GM19025 (cell line): Measurements from ENCODE around the gene BAG1.

ENCODE experiments used
- ATAC-seq: cut with Tn5 transposase; IDR thresholded peaks from one replicate; pipeline ENCODE4 v1.9.1; 2021; ENCODE audit warnings: mild to moderate bottlenecking, low read depth, moderate library complexity; ENCODE audit not compliant: unreplicated experiment

Gene BAG1

DNA sequence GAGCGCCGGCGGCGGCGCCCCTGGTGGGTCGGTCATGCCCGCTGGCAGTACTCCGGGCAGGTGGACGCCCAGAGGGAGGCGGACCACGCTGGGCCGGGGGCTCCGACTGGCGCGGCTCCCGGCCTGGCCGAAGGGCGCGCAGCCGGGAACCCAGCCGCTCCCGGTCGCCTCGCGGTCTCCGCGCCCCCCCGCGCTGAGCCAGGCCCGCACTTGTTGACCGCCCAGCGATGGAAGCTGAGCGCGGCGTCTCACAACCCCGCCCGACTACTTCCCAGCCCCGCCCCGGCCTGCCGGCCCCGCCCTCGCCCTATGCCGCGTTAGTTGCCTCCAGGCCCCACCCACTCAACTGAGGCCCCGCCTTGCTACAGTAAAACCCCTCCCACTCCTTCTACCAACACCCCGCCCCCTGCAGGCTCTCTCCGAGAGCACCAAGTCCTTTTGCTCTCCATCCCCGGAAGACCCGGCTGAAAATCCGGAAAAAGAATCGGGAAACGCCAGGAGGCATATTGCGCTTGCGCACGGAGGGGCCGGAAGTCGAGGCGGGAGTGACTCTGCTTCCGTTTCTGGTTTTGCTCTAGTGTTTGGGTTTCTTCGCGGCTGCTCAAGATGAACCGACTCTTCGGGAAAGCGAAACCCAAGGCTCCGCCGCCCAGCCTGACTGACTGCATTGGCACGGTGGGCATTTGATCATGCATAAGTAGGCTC is at the start of gene BAG1, which contains the start of gene CHMP5:
Gene BAG1 (minus strand): TSS at position 236 of the 705 bp plus-strand sequence.
Gene CHMP5 (plus strand): TSS at position 577 of the 705 bp plus-strand sequence. CDS start 30 bp downstream, at position 607.
- ATAC-seq: peak; percentile 85

DNA sequence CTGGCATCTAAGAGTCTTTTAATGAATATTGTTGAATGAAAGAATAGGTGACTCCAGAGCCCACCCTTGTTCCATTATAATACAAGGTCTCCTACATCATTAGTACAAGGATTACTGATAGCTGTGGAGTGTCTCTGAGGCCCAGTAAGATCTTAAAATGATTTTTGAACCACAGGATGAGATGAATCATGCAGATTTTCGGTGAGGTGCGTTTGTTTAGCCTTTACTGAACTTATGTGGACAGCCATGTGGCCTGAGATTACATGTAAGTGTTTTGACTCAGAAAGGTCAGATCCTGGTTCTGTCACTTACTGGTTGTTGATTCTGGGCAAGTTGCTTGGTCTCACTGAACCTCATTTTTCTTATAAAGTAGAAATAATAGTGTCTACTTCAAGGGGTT is 47.4 kb upstream of the BAG1 start:
- ATAC-seq: no peak

DNA sequence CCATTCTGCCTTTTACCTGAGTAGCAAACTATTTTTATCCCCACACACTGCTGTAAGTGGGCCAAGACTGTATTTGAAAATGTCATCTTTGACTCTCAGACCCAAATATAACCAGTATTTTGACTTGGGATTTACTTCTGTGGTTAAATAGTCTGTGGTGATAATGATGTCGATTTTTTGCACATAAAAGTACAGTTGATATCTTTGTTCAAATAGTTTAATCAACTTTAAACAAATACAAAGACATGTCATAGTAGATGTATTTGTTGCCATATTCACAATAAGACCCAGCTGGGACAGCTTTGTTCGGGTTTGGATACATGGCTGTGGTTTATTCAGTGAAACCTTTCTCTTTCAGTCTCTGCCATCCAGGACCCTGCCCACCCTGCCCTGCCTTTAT is 46.2 kb upstream of the BAG1 start:
- ATAC-seq: no peak

DNA sequence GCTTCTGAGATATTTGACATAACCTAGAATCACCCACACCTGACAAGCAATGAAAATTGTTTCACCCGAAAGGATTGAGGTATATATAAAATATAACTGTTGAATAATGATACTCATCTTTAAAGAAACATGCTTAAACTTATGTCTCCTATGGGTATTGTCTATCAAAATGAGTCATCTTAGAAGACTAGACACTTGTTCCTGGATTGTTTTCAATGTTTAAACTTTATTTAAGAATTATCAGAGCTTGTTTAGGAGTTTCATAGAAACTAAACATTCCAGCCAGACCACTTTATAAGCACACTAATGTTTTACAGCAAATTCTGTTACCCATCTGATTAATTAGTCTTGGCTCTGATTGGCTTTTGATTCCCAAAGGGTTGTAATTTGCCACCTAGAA is 45.4 kb upstream of the BAG1 start:
- no peak for ATAC-seq

DNA sequence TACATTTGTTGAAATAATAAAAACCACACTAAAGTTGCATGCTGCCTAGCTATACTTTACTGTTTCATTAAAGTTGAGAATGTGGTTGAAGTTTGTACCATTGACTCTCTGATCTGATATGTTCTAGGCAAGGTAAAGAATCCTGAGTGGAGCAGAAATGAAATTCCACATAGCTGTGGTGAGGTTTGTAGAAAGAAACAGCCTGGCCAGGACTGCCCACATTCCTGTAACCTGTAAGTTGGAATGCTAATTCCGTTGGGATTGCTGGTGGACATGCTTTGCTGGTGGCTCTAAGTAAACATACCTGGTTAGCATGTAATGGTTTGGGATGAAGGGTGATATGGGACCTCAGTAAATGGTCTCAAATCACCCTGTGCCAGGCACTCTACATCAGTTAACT is 42.6 kb upstream of the BAG1 start:
- ATAC-seq: no peak

DNA sequence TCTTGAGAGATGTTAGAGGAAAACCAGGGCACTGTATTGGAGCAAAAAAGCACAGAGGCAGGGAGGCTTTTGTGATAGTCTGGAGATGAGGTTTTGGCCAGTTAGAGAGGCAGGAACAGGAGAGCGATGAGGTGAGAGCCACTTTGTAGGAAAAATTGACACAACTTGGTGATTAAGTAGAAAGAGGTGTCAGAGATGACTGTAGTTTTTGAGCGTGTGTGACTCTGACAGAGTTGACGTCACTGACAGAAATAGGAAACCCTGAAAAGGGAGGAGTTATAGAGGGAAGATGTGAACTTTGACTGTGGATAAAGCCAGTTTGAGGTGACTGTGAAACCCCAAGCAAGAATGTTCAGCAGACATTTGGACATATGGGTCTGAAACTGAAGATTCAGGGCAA is 41.5 kb upstream of the BAG1 start:
- no peak for ATAC-seq

DNA sequence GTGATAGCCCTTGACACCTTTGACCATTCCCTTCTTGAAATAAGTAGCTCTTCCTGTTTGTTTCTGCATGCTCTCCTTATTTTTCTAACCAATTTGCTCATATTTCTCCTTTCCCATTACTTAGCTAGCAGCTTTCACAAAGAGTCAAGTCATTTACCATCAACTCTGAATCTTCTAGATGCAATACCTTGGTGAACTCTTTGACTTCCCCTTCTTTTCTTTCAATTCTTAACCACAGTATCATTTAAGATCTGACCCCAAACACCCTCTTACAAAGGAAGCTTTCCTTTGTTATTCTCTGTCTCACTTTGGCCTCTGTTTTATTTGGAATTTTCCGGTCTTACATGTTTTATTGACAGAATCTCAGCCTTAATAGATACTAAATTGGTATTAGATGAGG is 39.9 kb upstream of the BAG1 start:
- ATAC-seq: no peak

DNA sequence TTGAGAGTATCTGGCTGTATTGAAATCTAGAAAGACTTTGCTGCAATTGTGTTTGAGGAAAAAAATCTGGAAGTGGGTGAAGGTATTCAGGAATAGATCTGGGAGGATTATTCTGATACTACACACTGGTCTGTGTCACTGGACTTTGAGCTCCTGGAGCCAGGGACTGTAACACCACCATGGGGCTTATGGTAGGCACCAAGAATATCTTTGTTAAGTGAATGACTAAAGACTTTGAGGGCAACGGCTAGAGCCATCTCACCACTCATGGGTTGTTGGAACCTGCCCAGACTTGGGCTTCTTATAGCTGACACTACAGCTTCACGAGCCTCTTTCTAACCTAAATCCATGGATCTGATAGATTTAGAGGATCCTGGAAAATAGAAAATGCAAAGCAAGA is 36.0 kb upstream of the BAG1 start:
- no peak for ATAC-seq

DNA sequence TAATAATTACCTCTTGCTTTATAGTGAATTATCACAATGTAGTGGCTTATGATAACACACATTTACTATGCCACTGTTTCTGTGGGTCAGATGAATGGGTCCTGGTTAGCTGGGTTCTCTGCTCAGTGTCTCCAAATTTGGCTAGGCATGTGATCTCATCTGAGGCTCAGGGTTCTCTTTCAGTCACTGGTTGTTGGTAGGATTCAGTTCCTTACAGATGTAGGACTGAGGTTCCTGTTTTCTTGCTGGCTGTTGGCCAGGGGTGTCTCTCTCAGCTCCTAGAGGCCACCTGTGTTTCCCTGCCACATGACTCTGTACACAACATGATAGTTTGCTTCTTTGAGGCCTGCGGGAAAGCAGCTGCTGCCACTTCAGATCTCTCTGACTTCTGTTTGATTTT is 32.9 kb upstream of the BAG1 start:
- peak; percentile 87 for ATAC-seq

DNA sequence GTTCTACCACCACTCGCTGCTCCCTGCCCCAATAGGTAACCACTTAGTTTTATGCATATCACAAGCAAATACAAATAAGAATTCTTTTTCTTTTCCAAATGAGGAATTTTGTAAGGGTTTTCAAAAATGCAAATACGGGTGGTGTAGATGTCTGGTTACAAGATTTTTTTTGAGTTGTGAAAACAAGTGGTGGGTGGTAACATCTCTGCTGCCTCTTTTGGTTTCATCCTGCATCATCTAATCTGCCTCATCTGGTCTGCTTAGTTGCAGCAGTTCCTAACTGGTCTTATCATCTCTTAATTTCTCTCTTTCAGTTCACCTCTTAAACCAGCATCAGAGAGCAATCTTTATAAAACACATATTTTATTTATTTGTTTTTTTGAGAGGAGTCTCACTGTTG is 31.1 kb upstream of the BAG1 start:
- ATAC-seq: peak; percentile 36

DNA sequence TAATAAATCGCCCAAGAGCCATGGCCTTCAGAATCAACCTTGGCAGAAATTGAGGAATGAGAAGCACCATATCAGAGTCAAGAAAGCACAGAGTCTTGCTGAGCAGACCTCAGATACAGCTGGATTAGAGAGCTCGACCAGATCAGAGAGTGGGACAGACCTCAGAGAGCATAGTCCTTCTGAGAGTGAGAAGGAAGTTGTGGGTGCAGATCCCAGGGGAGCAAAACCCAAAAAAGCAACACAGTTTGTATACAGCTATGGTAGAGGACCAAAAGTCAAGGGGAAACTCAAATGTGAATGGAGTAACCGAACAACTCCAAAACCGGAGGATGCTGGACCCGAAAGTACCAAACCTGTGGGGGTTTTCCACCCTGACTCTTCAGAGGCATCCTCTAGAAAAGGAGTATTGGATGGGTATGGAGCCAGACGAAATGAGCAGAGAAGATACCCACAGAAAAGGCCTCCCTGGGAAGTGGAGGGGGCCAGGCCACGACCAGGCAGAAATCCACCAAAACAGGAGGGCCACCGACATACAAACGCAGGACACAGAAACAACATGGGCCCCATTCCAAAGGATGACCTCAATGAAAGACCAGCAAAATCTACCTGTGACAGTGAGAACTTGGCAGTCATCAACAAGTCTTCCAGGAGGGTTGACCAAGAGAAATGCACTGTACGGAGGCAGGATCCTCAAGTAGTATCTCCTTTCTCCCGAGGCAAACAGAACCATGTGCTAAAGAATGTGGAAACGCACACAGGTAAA is 30.3 kb upstream of the BAG1 start:
- ATAC-seq: no peak

DNA sequence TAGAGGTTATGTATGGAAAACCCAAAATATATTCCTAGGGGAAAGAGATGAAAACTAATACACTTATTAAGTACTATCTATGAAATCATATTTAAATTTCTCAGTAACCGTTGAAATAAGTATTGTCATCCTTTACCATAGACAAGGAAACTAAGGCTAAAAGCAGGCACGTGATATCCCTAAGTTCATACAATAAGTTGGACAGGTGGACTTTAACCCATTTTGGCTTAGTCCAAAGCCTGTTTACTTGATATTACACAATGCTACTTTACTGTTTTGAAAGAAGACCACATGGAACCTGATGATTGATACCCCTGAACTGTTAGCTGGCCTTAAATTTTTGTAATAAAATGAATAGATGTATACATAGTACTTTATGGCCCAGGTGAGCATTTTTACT is 29.3 kb upstream of the BAG1 start:
- ATAC-seq: no peak

DNA sequence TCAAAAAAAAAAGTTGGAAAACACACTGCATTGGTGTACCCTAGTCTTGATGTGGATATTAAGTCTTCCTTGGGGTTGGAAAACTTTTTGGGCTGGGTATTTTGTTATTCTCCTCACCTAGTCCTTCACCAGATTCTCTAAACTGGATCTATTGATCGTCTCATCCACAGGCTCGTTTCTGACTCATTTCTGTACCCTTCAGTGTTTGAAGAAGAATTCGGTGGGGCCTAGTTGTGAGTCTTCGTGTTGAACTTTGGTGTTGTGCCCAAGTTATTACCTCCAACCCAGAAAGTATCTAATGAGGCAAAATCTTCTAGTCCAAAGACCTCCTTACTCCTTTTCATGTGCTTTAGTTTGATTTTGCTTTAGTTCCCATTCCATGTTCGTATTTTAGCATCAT is 27.4 kb upstream of the BAG1 start:
- no peak for ATAC-seq

DNA sequence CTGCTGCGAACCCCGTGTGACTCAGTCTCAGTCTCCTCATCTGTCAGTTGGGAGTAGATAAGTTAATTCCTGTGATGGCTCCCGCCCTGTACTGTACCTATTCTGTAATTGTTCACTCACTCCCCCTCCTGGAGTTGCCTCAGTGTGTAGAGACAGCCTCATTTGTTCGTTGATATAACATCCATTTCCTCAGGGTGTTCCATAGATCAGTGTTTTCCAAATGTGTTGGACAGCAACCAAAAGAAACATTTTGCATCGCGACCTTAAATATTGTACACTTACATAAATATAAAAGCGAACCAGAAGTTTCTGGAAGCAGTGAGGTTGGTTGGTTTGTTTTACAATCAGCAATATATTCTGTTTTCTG is 26.5 kb upstream of the BAG1 start:
- ATAC-seq: no peak

DNA sequence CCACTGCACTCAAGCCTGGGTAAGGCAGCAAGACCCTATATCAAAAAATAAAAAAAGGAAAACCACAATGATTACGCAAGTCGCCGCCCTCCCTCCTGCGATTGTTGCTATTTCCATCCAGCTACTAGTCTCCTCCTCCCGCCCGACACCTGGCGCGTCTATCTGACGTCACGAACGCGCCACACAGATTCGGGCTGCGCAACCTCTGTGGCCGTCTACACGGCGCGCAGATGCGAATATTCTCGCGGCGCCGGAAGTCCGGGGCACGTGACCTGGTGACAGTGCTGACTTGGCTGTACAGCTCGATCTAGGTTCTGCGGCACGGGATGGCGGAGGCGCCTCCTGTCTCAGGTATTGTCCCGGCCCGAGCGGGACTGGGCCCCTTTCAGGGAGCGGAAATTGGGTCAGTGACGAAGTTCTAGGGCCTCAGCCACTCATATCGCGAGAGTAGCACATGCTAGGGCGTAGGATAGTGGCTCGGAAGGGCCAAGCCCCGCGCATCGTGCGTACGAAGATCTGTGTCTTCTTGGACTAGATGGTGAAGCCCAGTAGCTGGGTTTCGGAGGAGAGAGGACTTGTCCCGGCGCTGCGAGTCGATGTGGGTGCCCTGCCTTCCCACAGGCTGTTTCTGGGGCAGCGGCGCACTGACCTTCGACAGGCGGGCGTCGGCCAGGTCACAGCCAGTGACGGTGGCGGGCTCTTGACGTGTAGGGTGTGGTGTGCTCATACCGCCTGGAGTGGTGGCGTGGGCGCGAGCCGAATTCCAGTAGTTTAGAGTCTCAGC is 25.9 kb upstream of the BAG1 start, which contains the start of gene NFX1:
Gene NFX1 (plus strand): TSS at position 270 of the 784 bp plus-strand sequence. CDS start 57 bp downstream, at position 327.
- ATAC-seq: peak; percentile 88

DNA sequence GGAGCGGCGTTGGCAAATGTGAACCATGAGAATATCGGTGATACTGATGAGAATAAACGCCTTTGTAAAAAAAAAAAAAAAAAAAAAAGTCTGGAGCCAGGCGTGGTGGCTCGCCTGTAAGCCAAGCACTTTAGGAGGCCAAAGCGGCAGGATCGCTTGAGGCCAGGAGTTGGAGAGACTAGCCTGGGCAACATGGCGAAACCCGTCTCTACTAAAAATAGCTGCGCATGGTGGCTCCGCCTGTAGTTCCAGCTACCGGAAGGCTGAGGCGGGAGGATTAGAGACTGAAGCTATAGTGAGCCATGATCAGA is 25.4 kb upstream of the BAG1 start:
- no peak for ATAC-seq

DNA sequence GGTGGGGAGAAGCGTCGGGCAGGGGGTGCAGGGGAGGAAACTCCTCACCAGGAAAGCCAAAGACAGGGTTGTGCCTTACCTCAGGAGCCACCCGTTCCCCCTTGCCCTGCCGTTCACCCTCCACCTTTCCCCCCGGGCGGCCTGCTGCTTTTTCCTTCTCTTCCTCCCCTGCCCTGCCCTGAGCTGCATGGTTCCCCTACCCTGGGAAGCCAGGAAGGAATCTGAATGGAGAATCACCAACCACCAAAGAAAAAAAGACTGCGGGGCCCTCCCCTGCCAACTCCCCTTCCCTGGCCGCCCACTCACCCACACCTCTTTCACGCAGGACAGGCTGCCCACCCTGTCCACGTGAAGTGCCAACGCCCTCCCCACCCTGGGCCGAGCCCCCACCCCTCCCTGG is 25.0 kb upstream of the BAG1 start:
- no peak for ATAC-seq

DNA sequence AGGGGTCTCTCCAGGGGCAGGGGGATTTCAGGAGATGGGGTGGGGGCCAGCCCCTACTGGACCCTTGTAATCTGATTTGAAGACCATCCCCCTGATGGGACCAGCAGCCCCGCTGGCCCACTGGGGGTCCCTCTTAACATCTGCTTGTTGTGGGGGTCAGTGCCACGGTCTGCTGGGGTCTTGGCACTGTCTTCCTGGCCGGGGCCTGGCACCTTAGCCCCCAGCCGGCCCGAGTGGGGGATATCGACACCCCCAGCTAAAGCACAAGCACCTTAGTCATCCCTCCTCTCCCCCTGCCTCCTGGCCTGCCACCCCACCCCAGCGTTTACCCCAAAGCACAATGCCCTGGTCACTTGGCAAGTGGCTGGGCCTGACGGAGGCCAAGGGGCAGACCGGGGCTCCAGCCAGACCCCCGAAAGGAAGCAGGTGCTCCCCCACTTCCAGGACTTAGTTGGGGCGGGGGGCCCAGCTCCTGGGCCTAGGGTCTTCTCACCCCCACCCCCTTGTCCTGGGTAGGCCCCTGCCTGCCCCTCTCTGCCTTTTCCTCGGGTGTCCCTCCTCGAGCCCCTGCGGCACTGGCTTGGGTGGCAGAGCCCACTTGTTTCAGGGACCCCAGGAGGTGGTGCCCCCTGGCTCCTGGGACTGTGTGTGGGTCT is 24.4 kb upstream of the BAG1 start:
- no peak for ATAC-seq

DNA sequence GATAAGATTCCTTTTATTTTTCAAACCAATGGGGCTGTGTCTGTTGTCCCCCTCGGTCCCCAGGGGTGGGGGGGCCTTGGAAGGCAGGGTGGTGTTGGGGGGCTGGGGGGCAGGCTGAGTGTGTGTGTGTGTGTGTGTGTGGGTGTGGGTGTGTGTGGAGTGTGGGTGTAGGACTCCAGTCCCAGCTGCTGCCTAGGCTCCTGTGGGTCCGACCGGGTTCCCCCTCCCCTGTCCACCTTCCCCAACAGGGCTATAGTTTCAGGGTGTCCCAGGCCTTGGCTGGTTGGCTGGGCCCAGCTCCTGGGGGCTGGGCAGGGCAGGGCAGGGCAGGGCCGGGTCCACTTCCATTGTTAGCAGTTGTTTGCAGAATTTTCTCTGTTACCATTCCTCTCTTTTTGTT is 23.7 kb upstream of the BAG1 start:
- ATAC-seq: no peak

DNA sequence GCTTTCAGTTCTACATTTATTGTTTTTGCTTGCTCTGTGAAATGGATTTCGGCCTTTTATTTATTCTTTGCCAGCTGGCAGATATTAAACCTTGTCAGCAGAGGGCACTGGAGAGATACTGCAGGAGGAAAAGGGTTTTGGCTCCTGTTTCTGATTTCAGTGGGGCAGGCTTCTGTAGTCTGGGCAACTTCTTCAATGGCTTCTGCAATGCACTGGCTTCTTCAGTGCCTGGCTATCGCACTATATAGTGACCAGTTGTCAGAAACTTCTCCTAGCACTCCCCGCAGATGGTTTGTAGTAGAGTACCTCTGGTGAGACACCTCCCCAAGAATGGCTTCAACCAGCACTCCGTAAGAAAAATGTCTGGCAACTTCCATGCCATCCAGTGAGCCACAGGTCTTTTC is 22.6 kb upstream of the BAG1 start:
- no peak for ATAC-seq

DNA sequence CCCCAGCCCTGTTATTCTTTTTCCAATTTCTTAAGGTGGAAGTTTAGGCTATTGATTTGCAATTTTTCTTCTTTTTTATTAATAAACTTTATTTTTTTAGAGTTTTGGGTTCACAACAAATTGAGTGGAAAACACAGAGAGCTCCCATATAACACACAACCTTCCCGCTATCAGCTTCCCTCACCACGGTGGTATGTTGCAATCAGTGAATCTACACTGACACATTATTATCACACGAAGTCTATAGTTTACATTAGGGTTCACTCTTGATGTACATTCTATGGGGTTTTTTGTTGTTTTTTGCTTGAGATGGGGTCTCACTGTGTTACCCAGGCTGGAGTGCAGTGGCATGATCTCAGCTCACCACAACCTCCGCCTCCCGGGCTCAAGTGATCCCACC is 21.0 kb upstream of the BAG1 start:
- ATAC-seq: no peak
